Measurements from ENCODE around the gene SFSWAP. TPM values are rescaled to one million over a fixed set of nuclear protein-coding genes. Genes with fewer than 3 reads are reported as not detected.

The SFSWAP gene
- total and polyA plus RNA-seq, 2 experiments from 2014 or later: 21.4 to 25.1 TPM

DNA sequence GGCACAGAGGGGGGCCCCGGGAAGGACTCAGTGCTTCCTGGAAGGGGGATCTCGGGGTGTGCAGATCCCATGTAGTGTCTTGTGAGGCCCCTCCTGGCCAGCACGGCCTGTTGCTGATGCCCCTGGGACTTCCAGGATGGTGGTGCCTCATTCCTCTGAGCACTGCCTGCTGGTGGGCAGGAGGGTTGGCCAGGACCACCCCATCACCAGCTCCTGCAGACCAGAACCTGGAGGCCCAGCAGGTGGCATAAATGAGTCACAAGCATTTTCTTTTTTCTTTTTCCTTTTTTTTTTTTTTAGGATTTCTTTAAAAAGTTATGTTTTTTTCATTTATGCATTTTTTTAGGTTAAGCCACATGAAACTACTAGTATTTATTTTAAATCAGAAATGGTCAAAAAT, 125.3 kb downstream of the SFSWAP start:
- Histone ChIP-seq H3K27ac (no peak overlapping the region), H4K20me1 (ENCODE audit: insufficient read depth, poor library complexity, severe bottlenecking) (no peaks in the 10 kb centered on the region), H3K9me2 (replicated peaks; ENCODE audit: insufficient read depth) (no peaks in the 10 kb centered on the region), H3K36me3 (replicated peaks; ENCODE audit: insufficient read depth, low read depth) (no peaks in the 10 kb centered on the region), H3K4me3 (no peak overlapping the region), H3K4me2 (no peak overlapping the region), H2AFZ (no peak overlapping the region), H3K4me1 (ENCODE audit: insufficient read depth) (peaks cover under 1% of the 10 kb centered on the region), H3K9me3 (ENCODE audit: low read depth) (no peaks in the 10 kb centered on the region), H3K79me2 (no peaks in the 10 kb centered on the region), H3K27me3 (peaks cover 19% of the 10 kb centered on the region)
- no peak for TF ChIP-seq EZH2phosphoT487 (IDR thresholded peaks at IDR 0.05; ENCODE audit: low read depth, severe bottlenecking, unreplicated experiment)
- TF ChIP-seq EZH2 (IDR thresholded peaks at IDR 0.05; ENCODE audit: borderline replicate concordance): no peak
- TF ChIP-seq, protein P1, sequence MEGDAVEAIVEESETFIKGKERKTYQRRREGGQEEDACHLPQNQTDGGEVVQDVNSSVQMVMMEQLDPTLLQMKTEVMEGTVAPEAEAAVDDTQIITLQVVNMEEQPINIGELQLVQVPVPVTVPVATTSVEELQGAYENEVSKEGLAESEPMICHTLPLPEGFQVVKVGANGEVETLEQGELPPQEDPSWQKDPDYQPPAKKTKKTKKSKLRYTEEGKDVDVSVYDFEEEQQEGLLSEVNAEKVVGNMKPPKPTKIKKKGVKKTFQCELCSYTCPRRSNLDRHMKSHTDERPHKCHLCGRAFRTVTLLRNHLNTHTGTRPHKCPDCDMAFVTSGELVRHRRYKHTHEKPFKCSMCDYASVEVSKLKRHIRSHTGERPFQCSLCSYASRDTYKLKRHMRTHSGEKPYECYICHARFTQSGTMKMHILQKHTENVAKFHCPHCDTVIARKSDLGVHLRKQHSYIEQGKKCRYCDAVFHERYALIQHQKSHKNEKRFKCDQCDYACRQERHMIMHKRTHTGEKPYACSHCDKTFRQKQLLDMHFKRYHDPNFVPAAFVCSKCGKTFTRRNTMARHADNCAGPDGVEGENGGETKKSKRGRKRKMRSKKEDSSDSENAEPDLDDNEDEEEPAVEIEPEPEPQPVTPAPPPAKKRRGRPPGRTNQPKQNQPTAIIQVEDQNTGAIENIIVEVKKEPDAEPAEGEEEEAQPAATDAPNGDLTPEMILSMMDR (IDR thresholded peaks at IDR 0.05; ENCODE audit: poor library complexity): peak; percentile 58
- WGBS (ENCODE audit: low lambda C conversion rate, missing lambda C conversion rate): 77% methylated on average over 3 of the region's 3 CpGs
- peak; percentile 18 for DNase-seq (ENCODE audit: low spot score)

DNA sequence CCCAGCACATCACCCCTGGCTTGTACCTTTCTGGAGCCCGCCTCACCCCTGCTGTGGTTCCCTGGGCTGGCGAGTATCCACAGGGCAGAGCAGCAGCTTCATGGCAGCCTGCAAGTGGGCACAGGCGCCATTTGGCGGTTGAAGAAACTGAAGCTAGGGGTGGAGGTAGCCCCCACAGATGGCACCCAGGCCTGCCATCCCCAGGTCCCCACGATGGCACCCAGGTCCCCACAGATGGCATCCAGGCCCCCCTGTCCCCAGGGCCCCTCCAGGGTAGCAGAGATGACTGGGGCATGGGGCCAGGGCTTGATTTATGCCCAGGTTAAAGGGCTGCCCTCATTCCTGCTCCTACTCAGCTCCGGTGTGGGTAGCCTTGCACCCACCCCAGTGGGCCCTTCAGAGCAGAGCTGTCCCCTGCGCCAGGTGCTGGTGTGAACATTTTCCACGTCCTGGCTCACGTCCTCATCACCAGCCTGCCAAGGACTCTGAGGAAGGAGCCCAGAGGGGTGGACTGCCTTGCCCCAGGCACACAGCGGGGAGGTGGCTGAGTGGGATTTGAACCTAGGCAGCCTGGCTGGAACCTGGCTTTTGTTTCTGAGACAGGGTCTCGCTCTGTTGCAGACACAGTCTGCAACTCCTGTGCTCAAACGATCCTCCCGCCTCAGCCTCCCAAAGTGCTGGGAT, 126.0 kb downstream of the SFSWAP start:
- H3K4me3 ChIP-seq: no peak overlapping the region
- DNase-seq (ENCODE audit: low spot score): peak; percentile 3
- H3K36me3 ChIP-seq (replicated peaks; ENCODE audit: insufficient read depth, low read depth): no peaks in the 10 kb centered on the region
- H4K20me1 ChIP-seq (ENCODE audit: insufficient read depth, poor library complexity, severe bottlenecking): no peaks in the 10 kb centered on the region
- H3K4me1 ChIP-seq (ENCODE audit: insufficient read depth): no peaks in the 10 kb centered on the region
- H3K79me2 ChIP-seq: no peaks in the 10 kb centered on the region
- no peak for TF ChIP-seq EZH2 (IDR thresholded peaks at IDR 0.05; ENCODE audit: borderline replicate concordance)
- TF ChIP-seq, protein P1 (IDR thresholded peaks at IDR 0.05; ENCODE audit: poor library complexity): no peak
- no peak for TF ChIP-seq EZH2phosphoT487 (IDR thresholded peaks at IDR 0.05; ENCODE audit: low read depth, severe bottlenecking, unreplicated experiment)
- no peak overlapping the region for H2AFZ ChIP-seq
- WGBS (ENCODE audit: low lambda C conversion rate, missing lambda C conversion rate): 90% methylated on average over 13 of the region's 13 CpGs
- no peaks in the 10 kb centered on the region for H3K9me3 ChIP-seq (ENCODE audit: low read depth)
- H3K4me2 ChIP-seq: no peak overlapping the region
- no peaks in the 10 kb centered on the region for H3K9me2 ChIP-seq (replicated peaks; ENCODE audit: insufficient read depth)
- no peak overlapping the region for H3K27ac ChIP-seq
- H3K27me3 ChIP-seq: peaks cover 14% of the 10 kb centered on the region

DNA sequence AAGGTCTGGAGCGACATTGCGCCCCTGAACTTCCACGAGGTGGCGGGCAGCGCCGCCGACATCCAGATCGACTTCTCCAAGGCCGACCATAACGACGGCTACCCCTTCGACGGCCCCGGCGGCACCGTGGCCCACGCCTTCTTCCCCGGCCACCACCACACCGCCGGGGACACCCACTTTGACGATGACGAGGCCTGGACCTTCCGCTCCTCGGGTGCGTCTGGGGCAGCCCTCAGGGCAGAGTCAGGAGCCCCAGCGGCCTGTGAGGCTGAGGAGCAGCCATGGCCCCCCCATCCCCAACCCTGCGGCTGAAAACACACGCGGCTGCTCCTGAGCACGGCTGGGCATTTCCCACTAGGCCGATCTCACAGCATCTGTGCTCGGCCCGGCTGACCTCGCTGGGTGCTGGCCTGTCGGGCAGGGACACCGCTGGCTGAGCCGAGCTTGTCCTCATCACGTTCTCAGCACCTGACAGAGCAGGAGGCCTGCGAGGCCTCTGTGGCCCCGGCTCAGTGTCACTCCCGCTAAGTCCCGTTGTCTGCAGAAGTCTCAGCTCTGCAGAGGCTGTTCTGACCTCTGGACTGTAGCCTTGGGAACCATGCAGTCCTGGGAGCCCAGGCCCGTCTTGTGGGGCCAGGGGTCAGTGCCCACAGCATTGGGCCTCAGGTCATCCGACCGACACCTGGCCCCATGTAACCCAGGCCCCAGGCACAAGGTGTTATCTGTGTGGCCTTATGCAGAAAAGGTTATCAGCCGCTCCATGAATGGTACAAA, 129.9 kb downstream of the SFSWAP start:
- H3K27me3 ChIP-seq: no peaks in the 10 kb centered on the region
- H3K9me3 ChIP-seq (ENCODE audit: low read depth): no peaks in the 10 kb centered on the region
- DNase-seq (ENCODE audit: low spot score): no peak
- H3K4me2 ChIP-seq: no peak overlapping the region
- no peaks in the 10 kb centered on the region for H3K79me2 ChIP-seq
- no peak overlapping the region for H3K27ac ChIP-seq
- H3K9me2 ChIP-seq (replicated peaks; ENCODE audit: insufficient read depth): no peaks in the 10 kb centered on the region
- TF ChIP-seq EZH2 (IDR thresholded peaks at IDR 0.05; ENCODE audit: borderline replicate concordance) (no peak), EZH2phosphoT487 (IDR thresholded peaks at IDR 0.05; ENCODE audit: low read depth, severe bottlenecking, unreplicated experiment) (no peak)
- TF ChIP-seq, protein P1 (IDR thresholded peaks at IDR 0.05; ENCODE audit: poor library complexity): no peak
- no peaks in the 10 kb centered on the region for H3K4me1 ChIP-seq (ENCODE audit: insufficient read depth)
- no peak overlapping the region for H3K4me3 ChIP-seq
- no peak overlapping the region for H2AFZ ChIP-seq
- no peaks in the 10 kb centered on the region for H3K36me3 ChIP-seq (replicated peaks; ENCODE audit: insufficient read depth, low read depth)
- WGBS (ENCODE audit: low lambda C conversion rate, missing lambda C conversion rate): 83% methylated on average over 27 of the region's 46 CpGs
- H4K20me1 ChIP-seq (ENCODE audit: insufficient read depth, poor library complexity, severe bottlenecking): no peaks in the 10 kb centered on the region

All from hepatocyte (in vitro differentiated cells).